ENCODE measurements around the gene DCST1. TPM values are rescaled to one million over a fixed set of nuclear protein-coding genes. Genes with fewer than 3 reads are reported as not detected.

Gene DCST1
- total and polyA plus RNA-seq, 8 donors = 0.57 to 0.87 (median 0.79) TPM; not detected in 2

GRCh38 chr1:155086128-155086741 is 52.6 kb downstream of the DCST1 start:
- Histone ChIP-seq H3K9me3 (no peaks in the 10 kb centered on the region), H3K4me1 (peaks cover 22 to 45% of the 10 kb centered on the region in 2 donors), H3K27ac (no peak overlapping the region), H3K27me3 (peaks cover 28 to 33% of the 10 kb centered on the region in 2 donors), H3K36me3 (no peaks in the 10 kb centered on the region), H3K4me3 (peak overlapping the region; percentile 58 to 69)
- ATAC-seq (peak; percentile 45), DNase-seq (peak in 3 of 4 donors; percentile 56 to 94 (median 68))
- intact Hi-C loops (cut with DNase I) = no loop called here
- TF ChIP-seq CTCF (IDR thresholded peaks at IDR 0.05) = peak; percentile 99

- intact Hi-C loops (cut with DNase I) = no loop called here
- no peak for TF ChIP-seq CTCF (IDR thresholded peaks at IDR 0.05)
- no peaks in the 10 kb centered on the region for H3K36me3 ChIP-seq
- H3K27me3 ChIP-seq = peaks cover 20 to 26% of the 10 kb centered on the region in 2 donors
- H3K4me1 ChIP-seq = peaks cover 20 to 43% of the 10 kb centered on the region in 2 donors
- H3K27ac ChIP-seq = no peak overlapping the region
- ATAC-seq = no peak
- DNase-seq = peak in 1 of 4 donors; percentile 47
- no peak overlapping the region for H3K4me3 ChIP-seq
- H3K9me3 ChIP-seq = no peaks in the 10 kb centered on the region
Measured at GRCh38 chr1:155086856-155087535, 53.4 kb downstream of the DCST1 start.

GRCh38 chr1:155091071-155092051 is 57.7 kb downstream of the DCST1 start:
- H3K9me3 ChIP-seq = no peaks in the 10 kb centered on the region
- H3K36me3 ChIP-seq = no peaks in the 10 kb centered on the region
- H3K27ac ChIP-seq = no peak overlapping the region
- no peak overlapping the region for H3K4me3 ChIP-seq
- DNase-seq (peak in 3 of 4 donors; percentile 69 to 95 (median 87)), ATAC-seq (peak; percentile 74)
- intact Hi-C loops (cut with DNase I) = loop anchor here in 1 of 2 donors (2.0 kb wide), 1 partner anchor 77 kb away; no protein-coding TSS in a partner anchor
- peaks cover 11 to 23% of the 10 kb centered on the region in 2 donors for H3K4me1 ChIP-seq
- H3K27me3 ChIP-seq = no peaks in the 10 kb centered on the region
- TF ChIP-seq CTCF (IDR thresholded peaks at IDR 0.05) = peak; percentile 98

GRCh38 chr1:155092131-155092530 is 58.5 kb downstream of the DCST1 start:
- no peak for TF ChIP-seq CTCF (IDR thresholded peaks at IDR 0.05)
- DNase-seq = peak in 1 of 4 donors; percentile 36
- Histone ChIP-seq H3K4me1 (peaks cover 11 to 21% of the 10 kb centered on the region in 2 donors), H3K27ac (no peak overlapping the region), H3K9me3 (no peaks in the 10 kb centered on the region), H3K36me3 (no peaks in the 10 kb centered on the region), H3K27me3 (no peaks in the 10 kb centered on the region), H3K4me3 (no peak overlapping the region)
- ATAC-seq = no peak
- intact Hi-C loops (cut with DNase I) = loop anchor here in 1 of 2 donors (2.0 kb wide), 1 partner anchor 77 kb away; no protein-coding TSS in a partner anchor
